HCT116 (cell line): ENCODE measurements around the gene ATP1B3. TPM values are rescaled to one million over a fixed set of nuclear protein-coding genes. Genes with fewer than 3 reads are reported as not detected.

Experiments
- ATAC-seq: fragments of 200-7000 bp; cut with Tn5 transposase; 2 replicates; pipeline ENCODE4 v1.9.1; 2020; ENCODE audit warnings: mild to moderate bottlenecking, moderate library complexity
- BruUV-seq: library from RNA; stranded (reverse); fragments of 400-500 nt; replicated peaks from 2 replicates; lab custom pipeline; 2021; lab: Mats Ljungman, UMichigan
- CTCF ChIA-PET: fragments of 300-600 bp; sonication (Branson Sonifier 250); formaldehyde crosslinking; loops from one replicate; lab custom pipeline; 2021; ENCODE audit warnings: antibody characterized with exemption; lab: Charles Lee
- POLR2A ChIA-PET: fragments of 300-600, 350-600 bp; sonication (Branson Sonifier 250); formaldehyde crosslinking; loops from one replicate; lab custom pipeline; 2021; ENCODE audit warnings: antibody characterized with exemption; lab: Charles Lee
- RAD21 ChIA-PET, 2 experiments: fragments of 300-600 bp; sonication (Branson Sonifier 250); formaldehyde crosslinking; loops; one replicate each; lab custom pipeline; 2023; ENCODE audit warnings: low total read pairs in 2 of 2; ENCODE audit not compliant: uncharacterized antibody in 2 of 2, unreplicated experiment in 2 of 2, low non-redundant PET in 1 of 2; lab: Charles Lee
- DNase-seq: peaks from one replicate; pipeline ENCODE4 v3.0.0-alpha.2; 2010; ENCODE audit warnings: low read depth, low spot score
- H2AFZ ChIP-seq: fragments of 200-600 bp; shearing (Covaris generic), sonication (generic); 2 replicates; pipeline ENCODE4 v1.6.1; 2017; ENCODE audit warnings: low read depth, mixed run types, mixed read lengths, antibody characterized with exemption, low read length; ENCODE audit not compliant: poor library complexity, severe bottlenecking
- H3K27ac ChIP-seq: 2 replicates; pipeline ENCODE4 v1.5.1; 2012; ENCODE audit warnings: low read depth, low read length
- H3K27me3 ChIP-seq: fragments of 200-600 bp; sonication (generic); 2 replicates; pipeline ENCODE4 v1.6.1; 2016; ENCODE audit warnings: mixed run types, low read length, mixed read lengths; ENCODE audit not compliant: insufficient read depth
- H3K36me3 ChIP-seq, 2 experiments: fragments of 200-500 bp in 1 of 2; fragments of 200-600 bp in 1 of 2; sonication (Bioruptor generic) in 1 of 2; sonication (generic) in 1 of 2; 2 replicates each; pipeline versions ENCODE4 v1.5.1 to v1.6.1; 2014 to 2016; ENCODE audit warnings: low read length in 2 of 2, inconsistent platforms in 1 of 2, mixed read lengths in 1 of 2, mixed run types in 1 of 2; ENCODE audit not compliant: insufficient read depth in 2 of 2, control insufficient read depth in 1 of 2
- H3K4me1 ChIP-seq, 2 experiments: fragments of 200-600 bp in 1 of 2; sonication (generic) in 1 of 2; 2 replicates each; pipeline versions ENCODE4 v1.5.1 to v1.6.1; 2012 to 2017; ENCODE audit warnings: low read length in 2 of 2, inconsistent platforms in 1 of 2, mild to moderate bottlenecking in 1 of 2, mixed read lengths in 1 of 2, mixed run types in 1 of 2, moderate library complexity in 1 of 2; ENCODE audit not compliant: insufficient read depth in 2 of 2, control insufficient read depth in 1 of 2
- H3K4me2 ChIP-seq: fragments of 200-600 bp; sonication (generic); 2 replicates; pipeline ENCODE4 v1.6.1; 2017; ENCODE audit warnings: mixed run types, low read length, mixed read lengths
- H3K4me3 ChIP-seq, 2 experiments: fragments of 200-600 bp in 1 of 2; sonication (generic) in 1 of 2; replicated peaks in 1 of 2; 2 replicates each; pipeline ENCODE4 v1.5.1; 2011 to 2016; ENCODE audit warnings: low read length in 2 of 2, control low read depth in 1 of 2, low read depth in 1 of 2, mild to moderate bottlenecking in 1 of 2, mixed read lengths in 1 of 2, mixed run types in 1 of 2
- H3K79me2 ChIP-seq: fragments of 200-600 bp; sonication (generic); 2 replicates; pipeline ENCODE4 v1.6.1; 2017; ENCODE audit warnings: mild to moderate bottlenecking, mixed run types, low read length, moderate library complexity, mixed read lengths; ENCODE audit not compliant: insufficient read depth
- H3K9ac ChIP-seq: fragments of 200-600 bp; sonication (generic); 2 replicates; pipeline ENCODE4 v1.6.1; 2016; ENCODE audit warnings: low read length, mixed read lengths
- H3K9me2 ChIP-seq: fragments of 200-600 bp; sonication (generic), shearing (Covaris generic); 2 replicates; pipeline ENCODE4 v1.6.1; 2017; ENCODE audit warnings: mixed run types, mild to moderate bottlenecking, moderate library complexity; ENCODE audit not compliant: insufficient read depth
- H3K9me3 ChIP-seq, 2 experiments: fragments of 200-500 bp in 1 of 2; fragments of 200-600 bp in 1 of 2; sonication (Bioruptor generic) in 1 of 2; sonication (generic) in 1 of 2; 2 replicates each; pipeline ENCODE4 v1.6.1; 2014 to 2017; ENCODE audit warnings: low read length in 2 of 2, mixed read lengths in 2 of 2, inconsistent platforms in 1 of 2, low read depth in 1 of 2, mild to moderate bottlenecking in 1 of 2, mixed run types in 1 of 2, moderate library complexity in 1 of 2; ENCODE audit not compliant: control insufficient read depth in 1 of 2, insufficient read depth in 1 of 2
- H4K20me1 ChIP-seq: fragments of 200-600 bp; sonication (generic), shearing (Covaris generic); 2 replicates; pipeline ENCODE4 v1.6.1; 2017; ENCODE audit warnings: mixed run types, mild to moderate bottlenecking, moderate library complexity; ENCODE audit not compliant: insufficient read depth
- ATF3 ChIP-seq: IDR thresholded peaks from 2 replicates; pipeline ENCODE4 v1.6.1; 2012
- CEBPB ChIP-seq: IDR thresholded peaks from 2 replicates; pipeline ENCODE4 v1.6.1; 2012; ENCODE audit warnings: low read depth
- EGR1 ChIP-seq: IDR thresholded peaks from 2 replicates; pipeline ENCODE4 v1.6.1; 2012; ENCODE audit warnings: low read depth
- EZH2phosphoT487 ChIP-seq: fragments of 200-600 bp; IDR thresholded peaks from 2 replicates; pipeline ENCODE4 v1.6.1; 2018; ENCODE audit warnings: antibody characterized with exemption, borderline replicate concordance
- FOSL1 ChIP-seq: IDR thresholded peaks from 2 replicates; pipeline ENCODE4 v1.6.1; 2012; ENCODE audit warnings: low read depth
- MAX ChIP-seq: IDR thresholded peaks from 2 replicates; pipeline ENCODE4 v1.6.1; 2012
- POLR2A ChIP-seq: IDR thresholded peaks from 2 replicates; pipeline ENCODE4 v1.7.0; 2011; ENCODE audit warnings: borderline replicate concordance; ENCODE audit not compliant: insufficient read depth, insufficient read length; ENCODE audit errors: extremely low read depth
- POLR2AphosphoS5 ChIP-seq: IDR thresholded peaks from 2 replicates; pipeline ENCODE4 v1.6.1; 2011; ENCODE audit warnings: mild to moderate bottlenecking, low read depth, low read length, moderate library complexity
- RAD21 ChIP-seq: IDR thresholded peaks from 2 replicates; pipeline ENCODE4 v1.6.1; 2012; ENCODE audit warnings: low read depth, mild to moderate bottlenecking
- REST ChIP-seq: IDR thresholded peaks from 2 replicates; pipeline ENCODE4 v1.6.1; 2012; ENCODE audit warnings: low read depth
- SIN3A ChIP-seq: IDR thresholded peaks from 2 replicates; pipeline ENCODE4 v1.6.1; 2012; ENCODE audit warnings: low read depth
- SP1 ChIP-seq: IDR thresholded peaks from 2 replicates; pipeline ENCODE4 v1.6.1; 2012; ENCODE audit warnings: low read depth
- SRF ChIP-seq: IDR thresholded peaks from 2 replicates; pipeline ENCODE4 v1.6.1; 2012; ENCODE audit warnings: low read depth
- YY1 ChIP-seq: IDR thresholded peaks from 2 replicates; pipeline ENCODE4 v1.6.1; 2011; ENCODE audit warnings: low read length, low read depth, moderate library complexity, mild to moderate bottlenecking; ENCODE audit not compliant: insufficient replicate concordance; ENCODE audit errors: extremely low read depth
- ZBTB33 ChIP-seq: IDR thresholded peaks from 2 replicates; pipeline ENCODE4 v1.6.1; 2011; ENCODE audit warnings: mild to moderate bottlenecking, low read length, moderate library complexity; ENCODE audit not compliant: insufficient replicate concordance; ENCODE audit errors: extremely low read depth
- intact Hi-C: fragments of 100-400 bp; cut with micrococcal nuclease; formaldehyde crosslinking; loops from 2 replicates; pipeline ENCODE4 v1.10.0; 2022
- total RNA-seq: library from RNA; stranded (reverse); gene quantifications from one replicate; pipeline ENCODE4 v1.2.1, GENCODE V29; 2021; ENCODE audit not compliant: unreplicated experiment

ATP1B3 gene
- total RNA-seq, 1 experiment from 2014 or later, result 147 TPM

GRCh38 chr3:141915766-141916165 lies 39.3 kb downstream of the ATP1B3 start:
- DNase-seq, result no peak
- CTCF ChIA-PET, result no interaction called here
- POLR2A ChIA-PET, result no interaction called here
- intact Hi-C loops, result loop anchor here (10.0 kb wide), 1 partner anchor 271 kb away; no protein-coding TSS in a partner anchor
- BruUV-seq, result no TSS peak
- H3K79me2 ChIP-seq, result peaks cover 21% of the 10 kb centered on the region; the same call in 1 of the 2 replicates
- TF ChIP-seq YY1 (no peak), FOSL1 (no peak), RAD21 (no peak), POLR2A (no peak), EZH2phosphoT487 (no peak), SP1 (no peak), MAX (no peak), SRF (no peak), ATF3 (no peak)
- H3K4me2 ChIP-seq, result no peak overlapping the region
- RAD21 ChIA-PET, result no interaction called here
- peaks cover 48 to 49% of the 10 kb centered on the region in 2 experiments; a peak in 3 of 4 replicates for H3K36me3 ChIP-seq
- no peaks in the 10 kb centered on the region for H3K9me2 ChIP-seq
- no peak for ATAC-seq
- H3K9ac ChIP-seq, result no peak overlapping the region
- H3K27me3 ChIP-seq, result no peaks in the 10 kb centered on the region
- H4K20me1 ChIP-seq, result no peaks in the 10 kb centered on the region
- H3K4me1 ChIP-seq, result no peaks in the 10 kb centered on the region
- H3K9me3 ChIP-seq, result no peaks in the 10 kb centered on the region
- no peak overlapping the region for H3K4me3 ChIP-seq
- H3K27ac ChIP-seq, result no peak overlapping the region
- H2AFZ ChIP-seq, result no peak overlapping the region

- no peak overlapping the region for H3K4me2 ChIP-seq
- ATAC-seq (no peak), DNase-seq (no peak)
- no peak overlapping the region for H3K4me3 ChIP-seq
- CTCF ChIA-PET, result no interaction called here
- H3K27ac ChIP-seq, result no peak overlapping the region
- H3K36me3 ChIP-seq, result peaks cover 35 to 37% of the 10 kb centered on the region in 2 experiments
- H3K4me1 ChIP-seq, result no peaks in the 10 kb centered on the region
- no peak overlapping the region for H3K9ac ChIP-seq
- intact Hi-C loops, result no loop called here
- H3K9me2 ChIP-seq, result no peaks in the 10 kb centered on the region
- POLR2A ChIA-PET, result no interaction called here
- RAD21 ChIA-PET, result no interaction called here
- H4K20me1 ChIP-seq, result no peaks in the 10 kb centered on the region
- H3K9me3 ChIP-seq, result no peaks in the 10 kb centered on the region
- BruUV-seq, result no TSS peak
- no peaks in the 10 kb centered on the region for H3K27me3 ChIP-seq
- no peak overlapping the region for H2AFZ ChIP-seq
- TF ChIP-seq EGR1 (no peak), SRF (no peak), SIN3A (no peak), POLR2A (no peak), POLR2AphosphoS5 (no peak), MAX (no peak), ZBTB33 (no peak), SP1 (no peak), CEBPB (no peak), REST (no peak)
- H3K79me2 ChIP-seq, result peaks cover 4% of the 10 kb centered on the region; the same call in 1 of the 2 replicates
Measured at GRCh38 chr3:141920701-141921100, 44.3 kb downstream of the ATP1B3 start.
